ENCODE data around the gene POLK. TPM values are rescaled to one million over a fixed set of nuclear protein-coding genes. Genes with fewer than 3 reads are reported as not detected.

POLK gene
- total RNA-seq, 2 donors from 2014 or later = 11.3 to 14.8 TPM

GRCh38 chr5:75640395-75640794, 128.7 kb downstream of the POLK start:
- Mint-ChIP-seq H3K4me1 (no peaks in the 10 kb centered on the region), H3K36me3 (ENCODE audit: low read depth) (peaks cover 26% of the 10 kb centered on the region), H3K4me3 (no peak overlapping the region), H3K27me3 (ENCODE audit: insufficient read depth) (peaks cover 10% of the 10 kb centered on the region), H3K9me3 (peaks cover 10% of the 10 kb centered on the region), H3K27ac (no peak overlapping the region)
- Histone ChIP-seq H3K27me3 (ENCODE audit: control insufficient read depth, insufficient read depth, low read length, poor library complexity, severe bottlenecking) (no peaks in the 10 kb centered on the region), H3K9ac (ENCODE audit: extremely low read depth, low read length, poor library complexity, severe bottlenecking) (no peak overlapping the region), H3K4me1 (ENCODE audit: control insufficient read depth, insufficient read depth, low read length) (no peaks in the 10 kb centered on the region), H3K36me3 (ENCODE audit: control insufficient read depth, insufficient read depth, low read length) (no peaks in the 10 kb centered on the region), H3K4me3 (ENCODE audit: low read length) (no peak overlapping the region), H3K9me3 (ENCODE audit: control insufficient read depth, low read length) (peaks cover 9% of the 10 kb centered on the region), H3K27ac (ENCODE audit: low read depth, low read length) (no peak overlapping the region)
- no peak for TF ChIP-seq CTCF (conservative IDR thresholded peaks at IDR 0.05)
- DNase-seq = no peak

GRCh38 chr5:75640826-75641225, 129.1 kb downstream of the POLK start:
- no peaks in the 10 kb centered on the region for H3K27me3 ChIP-seq (ENCODE audit: control insufficient read depth, insufficient read depth, low read length, poor library complexity, severe bottlenecking)
- peaks cover 9% of the 10 kb centered on the region for H3K9me3 ChIP-seq (ENCODE audit: control insufficient read depth, low read length)
- Mint-ChIP-seq H3K36me3 (ENCODE audit: low read depth) (peaks cover 24% of the 10 kb centered on the region), H3K4me1 (no peaks in the 10 kb centered on the region), H3K4me3 (no peak overlapping the region), H3K27ac (no peak overlapping the region), H3K27me3 (ENCODE audit: insufficient read depth) (peaks cover 7% of the 10 kb centered on the region), H3K9me3 (peaks cover 10% of the 10 kb centered on the region)
- H3K36me3 ChIP-seq (ENCODE audit: control insufficient read depth, insufficient read depth, low read length) = no peaks in the 10 kb centered on the region
- no peak overlapping the region for H3K27ac ChIP-seq (ENCODE audit: low read depth, low read length)
- no peaks in the 10 kb centered on the region for H3K4me1 ChIP-seq (ENCODE audit: control insufficient read depth, insufficient read depth, low read length)
- DNase-seq = no peak
- no peak overlapping the region for H3K4me3 ChIP-seq (ENCODE audit: low read length)
- H3K9ac ChIP-seq (ENCODE audit: extremely low read depth, low read length, poor library complexity, severe bottlenecking) = no peak overlapping the region
- 94 to 100% methylated on average over 2 of the region's 2 CpGs for whole genome bisulfite sequencing, 2 experiments (ENCODE audit: insufficient coverage in 1 of 2, insufficient read length in 1 of 2)
- no peak for TF ChIP-seq CTCF (conservative IDR thresholded peaks at IDR 0.05)

- no peak overlapping the region for H3K4me3 ChIP-seq (ENCODE audit: low read length)
- no peak overlapping the region for H3K9ac ChIP-seq (ENCODE audit: extremely low read depth, low read length, poor library complexity, severe bottlenecking)
- no peak overlapping the region for H3K4me3 Mint-ChIP-seq
- peaks cover 9% of the 10 kb centered on the region for H3K9me3 Mint-ChIP-seq
- no peaks in the 10 kb centered on the region for H3K4me1 ChIP-seq (ENCODE audit: control insufficient read depth, insufficient read depth, low read length)
- H3K27ac Mint-ChIP-seq = no peak overlapping the region
- H3K27me3 Mint-ChIP-seq (ENCODE audit: insufficient read depth) = no peaks in the 10 kb centered on the region
- H3K4me1 Mint-ChIP-seq = no peaks in the 10 kb centered on the region
- DNase-seq = no peak
- WGBS, 2 experiments (ENCODE audit: insufficient coverage in 1 of 2, insufficient read length in 1 of 2) = 100% methylated on average over 2 of the region's 2 CpGs
- H3K9me3 ChIP-seq (ENCODE audit: control insufficient read depth, low read length) = no peaks in the 10 kb centered on the region
- peaks cover 3% of the 10 kb centered on the region for H3K36me3 Mint-ChIP-seq (ENCODE audit: low read depth)
- no peaks in the 10 kb centered on the region for H3K36me3 ChIP-seq (ENCODE audit: control insufficient read depth, insufficient read depth, low read length)
- H3K27me3 ChIP-seq (ENCODE audit: control insufficient read depth, insufficient read depth, low read length, poor library complexity, severe bottlenecking) = no peaks in the 10 kb centered on the region
- H3K27ac ChIP-seq (ENCODE audit: low read depth, low read length) = no peak overlapping the region
- TF ChIP-seq CTCF (conservative IDR thresholded peaks at IDR 0.05) = no peak
Observed at GRCh38 chr5:75648712-75649111, 137.0 kb downstream of the POLK start.

Other genes starting within 250 kb of the POLK start
- gene HMGCR, start 174.7 kb upstream of the POLK start, total RNA-seq = 100 to 1,000 TPM; 114 to 162 TPM
- gene CERT1, start 262 bp upstream of the POLK start, total RNA-seq = 10 to 100 TPM; 51.0 to 73.5 TPM
- 1 to 10 TPM; 4.6 to 8.6 TPM for gene ANKDD1B, start 99.6 kb downstream of the POLK start, total RNA-seq
- 10 to 100 TPM; 10.7 to 13.8 TPM for gene POC5, start 205.5 kb downstream of the POLK start, total RNA-seq